SIG-M5 treated with dmso at 0.1 percent for 504 hours (cell line): ENCODE data around the gene FCRLB.
"Not testable (repeated sequence)": the region's sequence is repeated elsewhere in the genome, so short reads cannot be mapped to it uniquely, and the experiment has no call there.

ENCODE experiments used
- DNase-seq: peaks from one replicate; lab custom pipeline; 2025; ENCODE audit not compliant: unreplicated experiment; lab: John Stamatoyannopoulos, UW

Gene FCRLB

GRCh38 chr1:161738627-161739287 lies 17.4 kb downstream of the FCRLB start:
- DNase-seq: peak; percentile 94

- peak; percentile 73 for DNase-seq
Observed at GRCh38 chr1:161739865-161740566, 18.7 kb downstream of the FCRLB start.

- peak; percentile 60 for DNase-seq
Observed at GRCh38 chr1:161740921-161741320, 19.6 kb downstream of the FCRLB start.

GRCh38 chr1:161743231-161743630 lies 21.9 kb downstream of the FCRLB start:
- DNase-seq: no peak

- DNase-seq: peak; percentile 57
Observed at GRCh38 chr1:161747801-161748200, 26.5 kb downstream of the FCRLB start.

GRCh38 chr1:161749509-161750407 lies 28.4 kb downstream of the FCRLB start, which contains the start of gene DUSP12:
Gene DUSP12 (plus strand): TSS chr1:161749786. CDS start chr1:161749802, 16 bp downstream.
- peak; percentile 99 for DNase-seq

GRCh38 chr1:161763522-161764098 lies 42.3 kb downstream of the FCRLB start:
- DNase-seq: peak; percentile 42

GRCh38 chr1:161766102-161766981 lies 45.0 kb downstream of the FCRLB start, which contains the start of gene ATF6:
Gene ATF6 (plus strand): TSS chr1:161766320. CDS start chr1:161766361, 41 bp downstream.
- peak; percentile 99 for DNase-seq

- no peak for DNase-seq
Observed at GRCh38 chr1:161768461-161768860, 47.1 kb downstream of the FCRLB start.

- DNase-seq: no peak
Observed at GRCh38 chr1:161768986-161769672, 47.8 kb downstream of the FCRLB start.

- DNase-seq: not testable (repeated sequence)
Observed at GRCh38 chr1:161769673-161770045, 48.3 kb downstream of the FCRLB start.

GRCh38 chr1:161770250-161770649 lies 48.9 kb downstream of the FCRLB start:
- DNase-seq: no peak

GRCh38 chr1:161771161-161771560 lies 49.8 kb downstream of the FCRLB start:
- no peak for DNase-seq

GRCh38 chr1:161771973-161772372 lies 50.6 kb downstream of the FCRLB start:
- no peak for DNase-seq

- peak; percentile 82 for DNase-seq
Observed at GRCh38 chr1:161772397-161772796, 51.1 kb downstream of the FCRLB start.

GRCh38 chr1:161773791-161774190 lies 52.4 kb downstream of the FCRLB start:
- no peak for DNase-seq

GRCh38 chr1:161777261-161777660 lies 55.9 kb downstream of the FCRLB start:
- no peak for DNase-seq
